K562 (cell line): ENCODE results near the gene DMD. TPM values are rescaled to one million over a fixed set of nuclear protein-coding genes. Genes with fewer than 3 reads are reported as not detected.

Experiments
- ATAC-seq: fragments of 200-7000 bp; cut with Tn5 transposase; 3 replicates; pipeline ENCODE4 v1.9.1; 2020; ENCODE audit warnings: moderate library complexity
- BruUV-seq: library from RNA; stranded (reverse); fragments of 400-500 nt; replicated peaks from 2 replicates; lab custom pipeline; 2021; lab: Mats Ljungman, UMichigan
- CTCF ChIA-PET: fragments of 300-600 bp; formaldehyde crosslinking; extraction: SDS; loops from one replicate; lab custom pipeline; 2021; ENCODE audit warnings: low intra/inter-chr PET ratio; lab: Yijun Ruan, JAX
- POLR2A ChIA-PET: fragments of 300-600, 350-650 bp; sonication (Branson Sonifier 250); formaldehyde crosslinking; extraction: SDS; loops from one replicate; lab custom pipeline; 2021; ENCODE audit warnings: antibody characterized with exemption, inconsistent platforms; lab: Yijun Ruan, JAX
- DNase-seq, 4 experiments: peaks; one replicate each; pipeline versions ENCODE4 v3.0.0 to v3.0.0-alpha.2; 2011 to 2018; ENCODE audit warnings: low spot score in 3 of 4, mixed read lengths in 3 of 4; ENCODE audit errors: extremely low read depth in 1 of 4
- FAIRE-seq: peaks from 2 replicates; lab custom pipeline; 2011; peaks lifted over from hg19 to GRCh38; lab: Jason Lieb, UNC
- H2AFZ ChIP-seq: 2 replicates; pipeline ENCODE4 v1.6.0; 2011; ENCODE audit warnings: low read depth, low read length, control low read depth, inconsistent platforms
- H3K27ac ChIP-seq: fragments of 200-600 bp; 3 replicates; pipeline ENCODE4 v1.8.0; 2011; ENCODE audit warnings: low read depth, mild to moderate bottlenecking, control low read depth, inconsistent platforms, low read length, moderate library complexity, mixed read lengths; ENCODE audit errors: extremely low read depth
- H3K27me3 ChIP-seq, 2 experiments: fragments of 300-600 bp in 1 of 2; 2 replicates in 1 of 2; 3 replicates in 1 of 2; pipeline versions ENCODE4 v1.6.0 to v1.8.0; 2011; ENCODE audit warnings: inconsistent platforms in 2 of 2, low read length in 2 of 2, mild to moderate bottlenecking in 1 of 2, mixed read lengths in 1 of 2, moderate library complexity in 1 of 2; ENCODE audit not compliant: control insufficient read depth in 2 of 2, insufficient read depth in 2 of 2
- H3K36me3 ChIP-seq: fragments of 300-600 bp; 3 replicates; pipeline ENCODE4 v1.8.0; 2011; ENCODE audit warnings: mild to moderate bottlenecking, low read length, inconsistent platforms; ENCODE audit not compliant: control insufficient read depth, insufficient read depth
- H3K4me1 ChIP-seq, 2 experiments: fragments of 200-600 bp in 1 of 2; replicated peaks in 1 of 2; 2 replicates in 1 of 2; 3 replicates in 1 of 2; pipeline versions ENCODE4 v1.5.1 to v1.8.0; 2011; ENCODE audit warnings: inconsistent platforms in 2 of 2, low read length in 2 of 2, mild to moderate bottlenecking in 1 of 2, mixed read lengths in 1 of 2, moderate library complexity in 1 of 2; ENCODE audit not compliant: control insufficient read depth in 2 of 2, insufficient read depth in 2 of 2
- H3K4me2 ChIP-seq: 2 replicates; pipeline ENCODE4 v1.6.1; 2011; ENCODE audit warnings: low read length, control low read depth, inconsistent platforms, mixed read lengths; ENCODE audit not compliant: insufficient read depth
- H3K4me3 ChIP-seq: fragments of 200-600 bp; sonication (generic), shearing (Covaris generic); 2 replicates; pipeline ENCODE4 v1.5.1; 2016; ENCODE audit warnings: control low read depth, inconsistent platforms
- H3K79me2 ChIP-seq: fragments of 200-600 bp; 3 replicates; pipeline ENCODE4 v1.8.0; 2011; ENCODE audit warnings: low read length, inconsistent platforms; ENCODE audit not compliant: control insufficient read depth, insufficient read depth
- H3K9ac ChIP-seq, 2 experiments: 2 replicates each; pipeline versions ENCODE4 v1.6.0 to v1.6.1; 2011; ENCODE audit warnings: low read depth in 2 of 2, low read length in 2 of 2, control low read depth in 1 of 2, inconsistent platforms in 1 of 2, mild to moderate bottlenecking in 1 of 2, mixed read lengths in 1 of 2; ENCODE audit not compliant: insufficient read depth in 1 of 2
- H3K9me1 ChIP-seq: one replicate; pipeline ENCODE4 v1.6.0; 2011; ENCODE audit warnings: inconsistent platforms, mild to moderate bottlenecking, low read length, moderate library complexity; ENCODE audit not compliant: control insufficient read depth, insufficient read depth
- H3K9me3 ChIP-seq: replicated peaks from 2 replicates; pipeline ENCODE4 v1.5.1; 2011; ENCODE audit warnings: low read depth, low read length, inconsistent platforms; ENCODE audit not compliant: control insufficient read depth, insufficient read depth
- H4K20me1 ChIP-seq: replicated peaks from 2 replicates; pipeline ENCODE4 v1.6.1; 2011; ENCODE audit warnings: low read length, inconsistent platforms, mixed read lengths; ENCODE audit not compliant: control insufficient read depth, insufficient read depth
- ARID3B ChIP-seq: fragments of 250-450 bp; sonication (Bioruptor Pico); IDR thresholded peaks from 2 replicates; pipeline ENCODE4 v1.4.0; 2020; ENCODE audit warnings: borderline replicate concordance
- E2F1 ChIP-seq: sonication (generic); formaldehyde crosslinking; IDR thresholded peaks from 2 replicates; pipeline ENCODE4 v1.8.1; 2023; ENCODE audit warnings: mild to moderate bottlenecking, missing genetic modification reagents, moderate library complexity
- HMBOX1 ChIP-seq: sonication (generic); IDR thresholded peaks from 2 replicates; pipeline ENCODE4 v1.6.1; 2016
- HMGN3 ChIP-seq: IDR thresholded peaks from 2 replicates; pipeline ENCODE4 v1.6.1; 2011; ENCODE audit warnings: borderline replicate concordance, low read depth, mild to moderate bottlenecking, mixed read lengths, low read length; ENCODE audit not compliant: insufficient read length; ENCODE audit errors: extremely low read depth
- HNRNPH1 ChIP-seq: fragments of 200-400 bp; formaldehyde crosslinking; optimal IDR thresholded peaks from 2 replicates; pipeline ENCODE3; 2017; ENCODE audit warnings: low read depth, mild to moderate bottlenecking, low read length, moderate library complexity
- HNRNPK ChIP-seq: fragments of 200-400 bp; formaldehyde crosslinking; IDR thresholded peaks from one replicate; pipeline ENCODE4 v1.6.1; 2018; ENCODE audit warnings: mild to moderate bottlenecking, low read depth, low read length; ENCODE audit not compliant: poor library complexity, severe bottlenecking
- KAT8 ChIP-seq: fragments of 450-650 bp; IDR thresholded peaks from 2 replicates; pipeline ENCODE4 v1.6.1; 2016; ENCODE audit warnings: low read depth, mild to moderate bottlenecking
- LCOR ChIP-seq: sonication (generic); formaldehyde crosslinking; IDR thresholded peaks from 2 replicates; pipeline ENCODE4 v1.8.0; 2022; ENCODE audit warnings: mild to moderate bottlenecking, missing genetic modification reagents
- SRSF9 ChIP-seq: fragments of 200-400 bp; formaldehyde crosslinking; IDR thresholded peaks from 2 replicates; pipeline ENCODE4 v1.6.1; 2017; ENCODE audit warnings: low read depth, low read length, borderline replicate concordance
- TCF3 ChIP-seq: sonication (generic); formaldehyde crosslinking; IDR thresholded peaks from 2 replicates; pipeline ENCODE4 v1.4.0; 2020; ENCODE audit warnings: mild to moderate bottlenecking, missing genetic modification reagents
- ZNF134 ChIP-seq: fragments of 250-450 bp; sonication (Bioruptor Pico); conservative IDR thresholded peaks from 2 replicates; pipeline ENCODE4 v1.4.0; 2020
- ZNF143 ChIP-seq: sonication (generic); formaldehyde crosslinking; IDR thresholded peaks from 2 replicates; pipeline ENCODE4 v1.9.0; 2022; ENCODE audit warnings: mild to moderate bottlenecking, missing genetic modification reagents
- ZNF77 ChIP-seq: fragments of 250-450 bp; sonication (Bioruptor Pico); IDR thresholded peaks from 2 replicates; pipeline ENCODE4 v1.5.0; 2020
- WGBS: fragments of 100-300 bp; shearing (Covaris generic); methylation state at CpG from one replicate; pipeline ENCODE4 v1.1.6; 2016; ENCODE audit warnings: low coverage, mixed read lengths; ENCODE audit not compliant: insufficient coverage; ENCODE audit errors: missing lambda C conversion rate; 5-methylcytosine and 5-hydroxymethylcytosine counted together
- in situ Hi-C: fragments of 300-500 bp; cut with MboI; formaldehyde crosslinking; loops from 4 replicates; pipeline ENCODE4 v1.15.0; 2018; ENCODE audit warnings: inconsistent platforms, mixed read lengths
- intact Hi-C: fragments of 100-400 bp; cut with micrococcal nuclease; formaldehyde crosslinking; loops from 2 replicates; pipeline ENCODE4 v1.14.2; 2022
- polyA plus RNA-seq, 8 experiments: library from polyadenylated mRNA; depleted of rRNA in 4 of 8; stranded (reverse) in 5 of 8; unstranded in 3 of 8; fragments of >200 nt; fragmentation: Nextera tagmentation in 2 of 8; fragmentation: Illumina TruSeq in 1 of 8; extraction: Ambion mirVana in 2 of 8; extraction: Trizol in 1 of 8; gene quantifications; 2 replicates each; pipeline versions ENCODE4 v1.2.1 to v1.2.3, GENCODE V29; 2011 to 2014; ENCODE audit warnings: inconsistent platforms in 1 of 8, missing spikeins in 1 of 8
- total RNA-seq, 7 experiments: library from RNA; depleted of rRNA in 6 of 7; stranded (reverse); fragments of >200 nt in 6 of 7; fragmentation: Illumina TruSeq in 2 of 7; extraction: Trizol in 2 of 7; gene quantifications; 2 replicates each; pipeline versions ENCODE4 v1.2.1 to v1.2.3, GENCODE V29; 2011 to 2021; ENCODE audit warnings: low replicate concordance in 1 of 7

Gene DMD
- total and polyA plus RNA-seq, 9 of the 15 experiments (the other 6 are each of a cell fraction or from before 2014, with no cell fraction given): 3.8 to 20.4 (median 11.4) TPM

GRCh38 chrX:31376408-31377022, 1834.8 kb downstream of the DMD start (continued):
- TF ChIP-seq HNRNPK (no peak), HMGN3 (no peak), E2F1 (no peak), LCOR (no peak), HNRNPH1 (no peak), TCF3 (CRISPR knock-in tag) (no peak), HMBOX1 (no peak), SRSF9 (no peak), ZNF143 (CRISPR knock-in tag) (no peak)

- Histone ChIP-seq H4K20me1 (no peaks in the 10 kb centered on the region), H3K4me1 (peaks cover 0 to 6% of the 10 kb centered on the region in 2 experiments; a peak in 3 of 5 replicates), H3K27ac (no peak overlapping the region), H3K9me3 (no peaks in the 10 kb centered on the region), H3K36me3 (no peaks in the 10 kb centered on the region), H2AFZ (no peak overlapping the region), H3K4me3 (no peak overlapping the region), H3K4me2 (no peak overlapping the region), H3K79me2 (no peaks in the 10 kb centered on the region), H3K27me3 (no peaks in the 10 kb centered on the region), H3K9ac (no peak overlapping the region), H3K9me1 (no peaks in the 10 kb centered on the region)
- intact Hi-C loops: no loop called here
- no peak for FAIRE-seq
- no peak for ATAC-seq
- ChIA-PET POLR2A (no interaction called here), CTCF (no interaction called here)
- in situ Hi-C loops: no loop called here
- WGBS: 73% methylated on average over 4 of the region's 4 CpGs
- BruUV-seq: no TSS peak
- no peak for TF ChIP-seq KAT8
- no peak for TF ChIP-seq ZNF134 (CRISPR knock-in tag)
- TF ChIP-seq ZNF77 (CRISPR knock-in tag): no peak
- TF ChIP-seq ARID3B (CRISPR knock-in tag): no peak
- DNase-seq: no peak
Measured at GRCh38 chrX:31374786-31375185, 1836.6 kb downstream of the DMD start.
